ENCODE data around the gene EME1.

- TF ChIP-seq, protein P1, sequence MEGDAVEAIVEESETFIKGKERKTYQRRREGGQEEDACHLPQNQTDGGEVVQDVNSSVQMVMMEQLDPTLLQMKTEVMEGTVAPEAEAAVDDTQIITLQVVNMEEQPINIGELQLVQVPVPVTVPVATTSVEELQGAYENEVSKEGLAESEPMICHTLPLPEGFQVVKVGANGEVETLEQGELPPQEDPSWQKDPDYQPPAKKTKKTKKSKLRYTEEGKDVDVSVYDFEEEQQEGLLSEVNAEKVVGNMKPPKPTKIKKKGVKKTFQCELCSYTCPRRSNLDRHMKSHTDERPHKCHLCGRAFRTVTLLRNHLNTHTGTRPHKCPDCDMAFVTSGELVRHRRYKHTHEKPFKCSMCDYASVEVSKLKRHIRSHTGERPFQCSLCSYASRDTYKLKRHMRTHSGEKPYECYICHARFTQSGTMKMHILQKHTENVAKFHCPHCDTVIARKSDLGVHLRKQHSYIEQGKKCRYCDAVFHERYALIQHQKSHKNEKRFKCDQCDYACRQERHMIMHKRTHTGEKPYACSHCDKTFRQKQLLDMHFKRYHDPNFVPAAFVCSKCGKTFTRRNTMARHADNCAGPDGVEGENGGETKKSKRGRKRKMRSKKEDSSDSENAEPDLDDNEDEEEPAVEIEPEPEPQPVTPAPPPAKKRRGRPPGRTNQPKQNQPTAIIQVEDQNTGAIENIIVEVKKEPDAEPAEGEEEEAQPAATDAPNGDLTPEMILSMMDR (IDR thresholded peaks at IDR 0.05), result no peak
- no peak for TF ChIP-seq POLR2A (IDR thresholded peaks at IDR 0.05)
- TF ChIP-seq POLR2AphosphoS5 (IDR thresholded peaks at IDR 0.05), result no peak
Observed at GRCh38 chr17:50365165-50365564, 7.9 kb upstream of the EME1 start.
